Lung (tissue), 12 donors: Measurements from ENCODE around the gene CDC5L. TPM values are rescaled to one million over a fixed set of nuclear protein-coding genes. Genes with fewer than 3 reads are reported as not detected.

ENCODE experiments used
- ATAC-seq: fragments of 200-7000 bp; cut with Tn5 transposase; one replicate; pipeline ENCODE4 v1.9.1; 2020; ENCODE audit warnings: moderate number of reproducible peaks; ENCODE audit not compliant: insufficient read depth, low FRiP score
- DNase-seq, 3 donors: peaks; one replicate each; pipeline ENCODE4 v3.0.0-alpha.2; 2013 to 2017
- H3K27ac ChIP-seq, 2 donors: one replicate each; pipeline ENCODE4 v1.5.1; 2013; ENCODE audit warnings: mild to moderate bottlenecking in 2 of 2, moderate library complexity in 2 of 2, control low read depth in 1 of 2, inconsistent platforms in 1 of 2, low read depth in 1 of 2, low read length in 1 of 2
- H3K27me3 ChIP-seq, 3 donors: one replicate each; pipeline ENCODE4 v1.5.1; 2013; ENCODE audit warnings: low read length in 2 of 3; ENCODE audit not compliant: control insufficient read depth in 3 of 3, insufficient read depth in 3 of 3
- H3K36me3 ChIP-seq, 4 donors: one replicate each; pipeline ENCODE4 v1.5.1; 2013; ENCODE audit warnings: low read length in 4 of 4, mild to moderate bottlenecking in 1 of 4, moderate library complexity in 1 of 4; ENCODE audit not compliant: control insufficient read depth in 4 of 4, insufficient read depth in 4 of 4
- H3K4me1 ChIP-seq, 5 donors: one replicate each; pipeline ENCODE4 v1.5.1; 2013; ENCODE audit warnings: low read length in 5 of 5, mild to moderate bottlenecking in 2 of 5, moderate library complexity in 1 of 5; ENCODE audit not compliant: control insufficient read depth in 5 of 5, insufficient read depth in 5 of 5
- H3K4me3 ChIP-seq: one replicate; pipeline ENCODE4 v1.5.1; 2013; ENCODE audit warnings: mild to moderate bottlenecking, control low read depth, moderate library complexity
- H3K9ac ChIP-seq, 2 donors: one replicate each; pipeline ENCODE4 v1.5.1; 2013; ENCODE audit warnings: low read length in 2 of 2, control low read depth in 1 of 2; ENCODE audit not compliant: insufficient read depth in 1 of 2
- H3K9me3 ChIP-seq, 4 donors: one replicate each; pipeline ENCODE4 v1.5.1; 2013; ENCODE audit warnings: low read length in 3 of 4, mild to moderate bottlenecking in 1 of 4, moderate library complexity in 1 of 4; ENCODE audit not compliant: control insufficient read depth in 4 of 4, insufficient read depth in 3 of 4
- CTCF ChIP-seq: IDR thresholded peaks from 2 replicates; pipeline ENCODE4 v1.5.1; 2012; ENCODE audit warnings: mild to moderate bottlenecking; ENCODE audit errors: control extremely low read depth, extremely low read depth
- WGBS, 2 donors: extraction: QIAGEN DNeasy Blood & Tissue Kit; methylation state at CpG; one replicate each; pipeline ENCODE4 v1.1.7; 2013; 5-methylcytosine and 5-hydroxymethylcytosine counted together
- polyA plus RNA-seq, 2 donors: library from polyadenylated mRNA; stranded (reverse); fragments of 200-250 nt; gene quantifications; one replicate each; pipeline ENCODE4 v1.2.1, GENCODE V29; 2013
- total RNA-seq, 2 donors: library from RNA; depleted of rRNA in 1 of 2; stranded (reverse); fragments of >200 nt in 1 of 2; gene quantifications; one replicate each; pipeline ENCODE4 v1.2.1, GENCODE V29; 2014 to 2021
- donor health status: control.
- donor health status: control.
- donor health status: Bipolar disorder and iron deficiency.
- donor health status: healthy.
- donor health status: DM: yes; HTN: yes; CAD: no.

Gene CDC5L
- total and polyA plus RNA-seq, 4 donors = 5.1 to 26.8 (median 11.3) TPM

- H3K9ac ChIP-seq = no peak overlapping the region
- no peaks in the 10 kb centered on the region for H3K36me3 ChIP-seq
- DNase-seq (no peak), ATAC-seq (no peak)
- no peak overlapping the region for H3K4me3 ChIP-seq
- H3K27ac ChIP-seq = no peak overlapping the region
- H3K9me3 ChIP-seq = no peaks in the 10 kb centered on the region
- H3K4me1 ChIP-seq = peaks cover 0 to 10% (median 0%) of the 10 kb centered on the region in 5 donors
- H3K27me3 ChIP-seq = no peaks in the 10 kb centered on the region
- TF ChIP-seq CTCF = no peak
- 92 to 98% methylated on average over 3 of the region's 3 CpGs for WGBS, 2 donors
These were observed 79.4 kb downstream of the CDC5L start for GRCh38 chr6:44466955-44467354.

- TF ChIP-seq CTCF = no peak
- no peaks in the 10 kb centered on the region for H3K9me3 ChIP-seq
- H3K36me3 ChIP-seq = no peaks in the 10 kb centered on the region
- peaks cover 0 to 10% (median 0%) of the 10 kb centered on the region in 5 donors for H3K4me1 ChIP-seq
- H3K27ac ChIP-seq = no peak overlapping the region
- no peak for ATAC-seq
- H3K4me3 ChIP-seq = no peak overlapping the region
- no peak overlapping the region for H3K9ac ChIP-seq
- 78 to 90% methylated on average over 6 of the region's 6 CpGs for WGBS, 2 donors
- no peak for DNase-seq
- no peaks in the 10 kb centered on the region for H3K27me3 ChIP-seq
These were observed 81.3 kb downstream of the CDC5L start for GRCh38 chr6:44468835-44469234.

GRCh38 chr6:44470115-44470464 is 82.6 kb downstream of the CDC5L start:
- no peak overlapping the region for H3K9ac ChIP-seq
- 58 to 70% methylated on average over 7 of the region's 7 CpGs for WGBS, 2 donors
- DNase-seq (peak; percentile 61 to 79 (median 63)), ATAC-seq (no peak)
- H3K27me3 ChIP-seq = no peaks in the 10 kb centered on the region
- H3K36me3 ChIP-seq = no peaks in the 10 kb centered on the region
- no peaks in the 10 kb centered on the region for H3K9me3 ChIP-seq
- no peak for TF ChIP-seq CTCF
- H3K4me3 ChIP-seq = no peak overlapping the region
- no peak overlapping the region for H3K27ac ChIP-seq
- H3K4me1 ChIP-seq = peaks cover 0 to 4% (median 0%) of the 10 kb centered on the region in 5 donors

GRCh38 chr6:44470746-44471145 is 83.2 kb downstream of the CDC5L start:
- no peak for TF ChIP-seq CTCF
- 73% methylated on average over 2 of the region's 2 CpGs for WGBS, 2 donors
- H3K36me3 ChIP-seq = no peaks in the 10 kb centered on the region
- H3K27me3 ChIP-seq = no peaks in the 10 kb centered on the region
- no peaks in the 10 kb centered on the region for H3K9me3 ChIP-seq
- no peak overlapping the region for H3K4me3 ChIP-seq
- ATAC-seq (no peak), DNase-seq (no peak)
- no peak overlapping the region for H3K27ac ChIP-seq
- peaks cover 0 to 7% (median 0%) of the 10 kb centered on the region in 5 donors for H3K4me1 ChIP-seq
- no peak overlapping the region for H3K9ac ChIP-seq
